ENCODE data around the gene ATP6V1C2.

DNA sequence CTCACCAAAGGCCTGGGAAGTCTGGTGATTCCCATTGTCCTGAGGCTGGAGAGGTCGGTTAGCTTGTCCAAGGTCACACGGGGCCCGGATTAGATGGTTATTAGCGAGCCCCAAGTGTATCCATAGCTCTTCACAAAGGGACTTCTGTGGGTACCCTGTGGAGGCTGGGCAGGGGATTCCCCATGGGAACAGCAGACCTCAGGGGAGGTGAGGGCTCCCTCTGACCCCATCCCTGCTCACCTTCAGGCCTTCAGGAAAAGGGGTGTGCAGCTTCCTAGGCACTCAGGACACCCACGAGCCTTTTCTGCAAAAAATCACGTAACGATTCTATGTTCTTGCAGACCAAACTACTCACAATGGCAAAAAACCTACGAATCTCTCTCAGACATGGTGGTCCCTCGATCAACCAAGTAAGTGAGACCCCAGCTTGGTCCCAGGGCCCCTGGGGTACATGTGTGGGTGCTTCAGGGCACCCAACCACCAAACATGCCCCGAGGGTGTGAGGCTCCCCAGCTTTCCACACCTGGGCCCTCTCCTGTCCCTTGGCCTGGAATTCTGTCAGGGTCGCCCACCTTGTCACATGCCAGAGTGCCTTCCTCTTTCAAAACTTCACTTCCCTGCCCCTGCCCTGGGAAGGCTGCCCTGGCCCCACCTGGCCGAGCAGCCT is 50.9 kb downstream of the ATP6V1C2 start:
- TF ChIP-seq CTCF (IDR thresholded peaks at IDR 0.05; ENCODE audit: poor library complexity, severe bottlenecking) = no peak
- TF ChIP-seq EZH2 (IDR thresholded peaks at IDR 0.05; ENCODE audit: borderline replicate concordance, insufficient read depth, low read length, poor library complexity, severe bottlenecking) = no peak
- no peak for TF ChIP-seq EP300 (conservative IDR thresholded peaks at IDR 0.05; ENCODE audit: poor library complexity, severe bottlenecking)
- no peak for TF ChIP-seq TAF1 (IDR thresholded peaks at IDR 0.05; ENCODE audit: low read depth)
- no peak for TF ChIP-seq MXI1 (conservative IDR thresholded peaks at IDR 0.05; ENCODE audit: poor library complexity, severe bottlenecking)

Measured in neural cell (in vitro differentiated cells).